DMS53 treated with DMSO at 0.1 percent for 48 hours (cell line): ENCODE results near the gene TPR.
A peak's percentile ranks its signal among the peaks of the same experiment; 100 is the strongest.

Source experiments
- DNase-seq: peaks from one replicate; lab custom pipeline; 2025; ENCODE audit not compliant: unreplicated experiment; lab: John Stamatoyannopoulos, UW

The TPR gene

GRCh38 chr1:186330758-186331157 is 44.3 kb downstream of the TPR start:
- no peak for DNase-seq

GRCh38 chr1:186327331-186327730 is 47.7 kb downstream of the TPR start:
- no peak for DNase-seq

- no peak for DNase-seq
Observed at GRCh38 chr1:186326009-186326408, 49.0 kb downstream of the TPR start.

- no peak for DNase-seq
Observed at GRCh38 chr1:186325239-186325638, 49.8 kb downstream of the TPR start.

GRCh38 chr1:186323865-186324264 is 51.2 kb downstream of the TPR start:
- no peak for DNase-seq

GRCh38 chr1:186315570-186315969 is 59.5 kb downstream of the TPR start:
- DNase-seq, result no peak

- no peak for DNase-seq
Observed at GRCh38 chr1:186311375-186312051, 63.5 kb downstream of the TPR start.

- DNase-seq, result no peak
Observed at GRCh38 chr1:186310307-186310706, 64.7 kb downstream of the TPR start.

GRCh38 chr1:186308264-186309060 is 66.6 kb downstream of the TPR start:
- DNase-seq, result no peak

GRCh38 chr1:186307445-186307844 is 67.6 kb downstream of the TPR start:
- DNase-seq, result no peak

GRCh38 chr1:186306533-186306932 is 68.5 kb downstream of the TPR start:
- no peak for DNase-seq

- DNase-seq, result peak; percentile 34
Observed at GRCh38 chr1:186304982-186305949, 69.8 kb downstream of the TPR start.

- DNase-seq, result no peak
Observed at GRCh38 chr1:186303911-186304310, 71.1 kb downstream of the TPR start.

- no peak for DNase-seq
Observed at GRCh38 chr1:186302381-186302920, 72.6 kb downstream of the TPR start.

GRCh38 chr1:186301448-186301847 is 73.6 kb downstream of the TPR start:
- DNase-seq, result no peak

- DNase-seq, result no peak
Observed at GRCh38 chr1:186300056-186300455, 75.0 kb downstream of the TPR start.

- DNase-seq, result no peak
Observed at GRCh38 chr1:186299570-186299969, 75.5 kb downstream of the TPR start.

- no peak for DNase-seq
Observed at GRCh38 chr1:186298851-186299250, 76.2 kb downstream of the TPR start.

- no peak for DNase-seq
Observed at GRCh38 chr1:186297439-186298045, 77.5 kb downstream of the TPR start.

GRCh38 chr1:186295980-186296379 is 79.1 kb downstream of the TPR start, which contains the start of gene PRG4:
TSS of gene PRG4 (plus strand) at chr1:186296279.
- no peak for DNase-seq

GRCh38 chr1:186292875-186293274 is 82.2 kb downstream of the TPR start:
- no peak for DNase-seq
